Measurements from ENCODE around the gene MTHFSD.

MTHFSD gene

DNA sequence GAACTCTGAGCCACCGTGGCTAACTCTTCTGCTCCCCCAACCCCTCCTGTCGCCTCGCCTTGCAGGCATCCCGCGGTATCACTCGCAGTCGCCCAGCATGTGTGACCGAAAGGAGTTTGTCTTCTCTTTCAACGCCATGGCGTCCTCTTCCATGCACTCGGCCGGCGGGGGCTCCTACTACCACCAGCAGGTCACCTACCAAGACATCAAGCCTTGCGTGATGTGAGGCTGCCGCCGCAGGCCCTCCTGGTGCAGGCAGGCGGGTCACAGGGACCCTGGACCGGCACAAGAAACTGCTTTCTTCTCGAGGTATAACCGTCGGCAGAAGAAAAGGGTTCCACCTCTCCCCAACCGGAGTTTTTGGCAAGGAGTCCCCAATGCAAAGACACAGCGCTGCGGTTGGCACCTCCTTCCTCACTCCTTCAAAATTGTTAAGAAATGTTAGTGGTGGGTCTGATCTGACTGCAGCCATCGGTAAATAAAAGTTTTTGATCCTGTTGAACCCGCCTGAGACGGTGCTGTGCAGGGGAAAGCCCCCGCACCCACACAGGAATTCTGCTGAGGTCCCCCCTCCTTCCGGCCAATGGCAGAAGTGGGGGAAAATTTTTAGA is 42.1 kb downstream of the MTHFSD start:
- H3K4me2 ChIP-seq (ENCODE audit: low read depth, low read length), result no peak overlapping the region
- no peaks in the 10 kb centered on the region for H3F3A ChIP-seq (ENCODE audit: insufficient read depth, low read length)
- no peaks in the 10 kb centered on the region for H3K79me2 ChIP-seq (ENCODE audit: low read length)
- H3K9me3 ChIP-seq (replicated peaks; ENCODE audit: insufficient read depth, low read length), result no peaks in the 10 kb centered on the region
- no peak overlapping the region for H3K4me3 ChIP-seq (ENCODE audit: low read length)
- H3K27ac ChIP-seq (ENCODE audit: low read length), result no peak overlapping the region
- no peak overlapping the region for H3K9ac ChIP-seq (ENCODE audit: low read length)
- no peak overlapping the region for H2AFZ ChIP-seq (ENCODE audit: low read length)
- no peaks in the 10 kb centered on the region for H3K4me1 ChIP-seq (ENCODE audit: low read length)
- TF ChIP-seq, protein P1, sequence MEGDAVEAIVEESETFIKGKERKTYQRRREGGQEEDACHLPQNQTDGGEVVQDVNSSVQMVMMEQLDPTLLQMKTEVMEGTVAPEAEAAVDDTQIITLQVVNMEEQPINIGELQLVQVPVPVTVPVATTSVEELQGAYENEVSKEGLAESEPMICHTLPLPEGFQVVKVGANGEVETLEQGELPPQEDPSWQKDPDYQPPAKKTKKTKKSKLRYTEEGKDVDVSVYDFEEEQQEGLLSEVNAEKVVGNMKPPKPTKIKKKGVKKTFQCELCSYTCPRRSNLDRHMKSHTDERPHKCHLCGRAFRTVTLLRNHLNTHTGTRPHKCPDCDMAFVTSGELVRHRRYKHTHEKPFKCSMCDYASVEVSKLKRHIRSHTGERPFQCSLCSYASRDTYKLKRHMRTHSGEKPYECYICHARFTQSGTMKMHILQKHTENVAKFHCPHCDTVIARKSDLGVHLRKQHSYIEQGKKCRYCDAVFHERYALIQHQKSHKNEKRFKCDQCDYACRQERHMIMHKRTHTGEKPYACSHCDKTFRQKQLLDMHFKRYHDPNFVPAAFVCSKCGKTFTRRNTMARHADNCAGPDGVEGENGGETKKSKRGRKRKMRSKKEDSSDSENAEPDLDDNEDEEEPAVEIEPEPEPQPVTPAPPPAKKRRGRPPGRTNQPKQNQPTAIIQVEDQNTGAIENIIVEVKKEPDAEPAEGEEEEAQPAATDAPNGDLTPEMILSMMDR (IDR thresholded peaks at IDR 0.05; ENCODE audit: low read length), result no peak
- TF ChIP-seq EZH2phosphoT487 (IDR thresholded peaks at IDR 0.05; ENCODE audit: low read length) (no peak), EZH2 (optimal IDR thresholded peaks at IDR 0.05; ENCODE audit: low read depth, low read length) (no peak)
- no peaks in the 10 kb centered on the region for H4K20me1 ChIP-seq (ENCODE audit: insufficient read depth, low read length)
- no peaks in the 10 kb centered on the region for H3K36me3 ChIP-seq (replicated peaks; ENCODE audit: insufficient read depth, low read length)
- no peaks in the 10 kb centered on the region for H3K9me2 ChIP-seq (replicated peaks; ENCODE audit: insufficient read depth, low read length)
- DNase-seq, result no peak
- H3K27me3 ChIP-seq (replicated peaks; ENCODE audit: insufficient read depth, low read length), result peaks cover 52% of the 10 kb centered on the region

DNA sequence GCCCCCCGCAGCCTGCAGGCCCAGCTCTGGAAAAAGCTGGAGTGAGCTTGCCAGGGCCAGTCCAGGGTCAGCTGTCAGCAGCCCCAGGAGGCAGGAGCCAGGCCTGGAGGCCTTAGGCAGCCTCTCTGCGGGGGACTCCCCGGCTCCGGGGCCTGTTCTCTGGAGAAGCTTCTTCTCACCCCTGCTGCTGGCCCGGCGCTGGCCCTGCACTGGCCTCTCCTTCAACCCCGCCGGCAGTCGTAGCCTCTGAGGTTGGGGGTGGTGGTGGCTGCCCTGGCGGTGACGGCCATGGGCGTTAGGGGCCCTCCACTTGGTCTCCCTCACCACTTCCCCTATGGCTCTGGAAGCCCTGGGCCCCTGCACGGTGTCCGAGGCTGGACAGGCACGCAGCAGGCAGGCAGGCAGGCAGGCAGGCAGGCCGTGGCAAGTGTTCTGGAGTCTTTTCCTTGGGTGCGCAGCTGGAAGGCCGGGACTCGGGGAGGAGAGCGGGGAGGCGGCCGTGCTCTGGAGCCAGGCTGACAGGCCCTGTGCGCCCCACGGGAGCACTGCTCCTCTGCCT is 42.7 kb downstream of the MTHFSD start:
- Histone ChIP-seq H3K4me1 (ENCODE audit: low read length) (no peaks in the 10 kb centered on the region), H4K20me1 (ENCODE audit: insufficient read depth, low read length) (no peaks in the 10 kb centered on the region)

DNA sequence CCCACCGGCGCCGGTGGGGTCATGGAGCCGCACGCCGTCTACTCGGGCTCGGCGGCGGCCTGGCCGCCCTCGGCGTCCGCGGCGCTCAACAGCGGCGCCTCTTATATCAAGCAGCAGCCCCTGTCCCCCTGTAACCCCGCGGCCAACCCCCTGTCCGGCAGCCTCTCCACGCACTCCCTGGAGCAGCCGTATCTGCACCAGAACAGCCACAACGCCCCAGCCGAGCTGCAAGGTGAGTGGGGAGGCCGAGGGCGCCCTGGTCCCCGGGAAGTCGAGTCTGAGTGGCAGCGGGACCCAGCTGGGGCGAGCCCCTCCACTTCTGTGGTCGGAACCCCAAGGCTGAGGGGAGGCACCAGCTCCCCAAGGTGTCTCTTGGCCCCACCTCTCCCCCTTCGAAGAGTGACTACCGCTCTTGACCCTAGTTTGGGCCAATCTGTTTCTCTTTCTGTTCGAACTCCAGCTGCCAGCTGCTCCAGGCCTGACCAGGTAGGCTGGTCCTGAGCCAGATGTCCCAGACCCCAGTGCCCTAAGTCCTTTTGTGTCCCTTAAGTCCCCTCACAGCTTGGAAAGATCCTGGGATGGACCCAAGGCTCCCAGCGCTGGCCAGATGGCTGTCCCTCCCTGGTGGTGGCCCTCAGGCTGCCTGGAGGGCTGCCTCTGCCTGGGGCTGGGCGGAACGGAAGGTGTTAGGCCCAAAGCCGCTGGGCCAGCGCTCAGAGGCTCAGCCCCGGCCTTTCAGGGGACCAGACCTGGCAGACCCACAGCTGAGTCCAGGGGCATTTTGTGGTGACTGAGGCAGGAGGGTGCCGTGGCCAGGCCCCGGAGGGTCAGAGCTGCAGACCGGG is 43.5 kb downstream of the MTHFSD start:
- H3K79me2 ChIP-seq (ENCODE audit: low read length), result no peaks in the 10 kb centered on the region
- H3K4me3 ChIP-seq (ENCODE audit: low read length), result no peak overlapping the region
- H4K20me1 ChIP-seq (ENCODE audit: insufficient read depth, low read length), result no peaks in the 10 kb centered on the region
- no peak overlapping the region for H2AFZ ChIP-seq (ENCODE audit: low read length)
- H3K36me3 ChIP-seq (replicated peaks; ENCODE audit: insufficient read depth, low read length), result no peaks in the 10 kb centered on the region
- no peak for DNase-seq
- H3K9ac ChIP-seq (ENCODE audit: low read length), result no peak overlapping the region
- no peaks in the 10 kb centered on the region for H3K4me1 ChIP-seq (ENCODE audit: low read length)
- H3K9me2 ChIP-seq (replicated peaks; ENCODE audit: insufficient read depth, low read length), result no peaks in the 10 kb centered on the region
- TF ChIP-seq EZH2phosphoT487 (IDR thresholded peaks at IDR 0.05; ENCODE audit: low read length), result no peak
- TF ChIP-seq EZH2 (optimal IDR thresholded peaks at IDR 0.05; ENCODE audit: low read depth, low read length), result no peak
- TF ChIP-seq, protein P1 (IDR thresholded peaks at IDR 0.05; ENCODE audit: low read length), result no peak
- H3K9me3 ChIP-seq (replicated peaks; ENCODE audit: insufficient read depth, low read length), result no peaks in the 10 kb centered on the region
- no peak overlapping the region for H3K27ac ChIP-seq (ENCODE audit: low read length)
- H3F3A ChIP-seq (ENCODE audit: insufficient read depth, low read length), result no peaks in the 10 kb centered on the region
- H3K27me3 ChIP-seq (replicated peaks; ENCODE audit: insufficient read depth, low read length), result peaks cover 41% of the 10 kb centered on the region
- H3K4me2 ChIP-seq (ENCODE audit: low read depth, low read length), result no peak overlapping the region

More for the DNA sequence above, 42.7 kb downstream of the MTHFSD start:
- Histone ChIP-seq H3K4me3 (ENCODE audit: low read length) (no peak overlapping the region), H3K9me2 (replicated peaks; ENCODE audit: insufficient read depth, low read length) (no peaks in the 10 kb centered on the region), H3K36me3 (replicated peaks; ENCODE audit: insufficient read depth, low read length) (no peaks in the 10 kb centered on the region), H3K9ac (ENCODE audit: low read length) (no peak overlapping the region), H3K9me3 (replicated peaks; ENCODE audit: insufficient read depth, low read length) (no peaks in the 10 kb centered on the region), H3F3A (ENCODE audit: insufficient read depth, low read length) (no peaks in the 10 kb centered on the region), H2AFZ (ENCODE audit: low read length) (no peak overlapping the region), H3K79me2 (ENCODE audit: low read length) (no peaks in the 10 kb centered on the region), H3K27ac (ENCODE audit: low read length) (no peak overlapping the region), H3K27me3 (replicated peaks; ENCODE audit: insufficient read depth, low read length) (peaks cover 47% of the 10 kb centered on the region), H3K4me2 (ENCODE audit: low read depth, low read length) (no peak overlapping the region)
- no peak for TF ChIP-seq EZH2 (optimal IDR thresholded peaks at IDR 0.05; ENCODE audit: low read depth, low read length)
- TF ChIP-seq, protein P1 (IDR thresholded peaks at IDR 0.05; ENCODE audit: low read length), result no peak
- no peak for TF ChIP-seq EZH2phosphoT487 (IDR thresholded peaks at IDR 0.05; ENCODE audit: low read length)
- DNase-seq, result no peak

Data from MM.1S (cell line).